Vagina (tissue), 2 donors: Measurements from ENCODE around the gene LIF. TPM values are rescaled to one million over a fixed set of nuclear protein-coding genes. Genes with fewer than 3 reads are reported as not detected.
"Not testable (repeated sequence)": the region's sequence is repeated elsewhere in the genome, so short reads cannot be mapped to it uniquely, and the experiment has no call there.

Experiments used
- DNase-seq, 2 donors: peaks; one replicate each; pipeline ENCODE4 v3.0.0-alpha.2; 2017; ENCODE audit errors: extremely low spot score in 2 of 2
- H3K27ac ChIP-seq: fragments of 200-600 bp; sonication (generic); one replicate; pipeline ENCODE4 v1.5.1; 2019
- H3K27me3 ChIP-seq: fragments of 200-600 bp; sonication (generic); one replicate; pipeline ENCODE4 v1.5.1; 2019
- H3K36me3 ChIP-seq, 2 donors: fragments of 200-600 bp; sonication (generic); one replicate each; pipeline ENCODE4 v1.5.1; 2017 to 2019
- H3K4me1 ChIP-seq: fragments of 200-600 bp; sonication (generic); one replicate; pipeline ENCODE4 v1.5.1; 2019
- H3K4me3 ChIP-seq, 2 donors: fragments of 200-600 bp; sonication (generic); 1 replicate in 1 of 2; 2 replicates in 1 of 2; pipeline ENCODE4 v1.5.1; 2016 to 2019
- H3K9me3 ChIP-seq: fragments of 200-600 bp; sonication (generic); one replicate; pipeline ENCODE4 v1.5.1; 2019
- POLR2A ChIP-seq, 2 donors: fragments of 450-650 bp; IDR thresholded peaks; one replicate each; pipeline ENCODE4 v1.6.1; 2017; ENCODE audit warnings: antibody characterized with exemption in 2 of 2, mild to moderate bottlenecking in 2 of 2, moderate library complexity in 2 of 2
- POLR2AphosphoS5 ChIP-seq, 2 donors: sonication (generic); formaldehyde crosslinking; IDR thresholded peaks; one replicate each; pipeline ENCODE4 v1.9.0; 2017; ENCODE audit warnings: antibody characterized with exemption in 2 of 2, mild to moderate bottlenecking in 2 of 2, low read depth in 1 of 2; ENCODE audit not compliant: insufficient read depth in 1 of 2
- intact Hi-C: fragments of 100-400 bp; cut with DNase I; formaldehyde crosslinking; loops from one replicate; pipeline ENCODE4 v1.15.1; 2023
- total RNA-seq: library from RNA; depleted of rRNA; stranded (reverse); fragments of >200 nt; gene quantifications from one replicate; pipeline ENCODE4 v1.2.3, GENCODE V29; 2016
- TF ChIP-seq, protein P1 (sequence below), 3 experiments: fragments of 450-650 bp in 2 of 3; fragments of 200-600 bp in 1 of 3; sonication (generic) in 1 of 3; IDR thresholded peaks; one replicate each; pipeline ENCODE4 v1.5.1; 2017 to 2019; ENCODE audit warnings: antibody characterized with exemption in 3 of 3, mild to moderate bottlenecking in 2 of 3, moderate library complexity in 2 of 3

The LIF gene
- total RNA-seq, 1 donor from 2014 or later, result 0.49 TPM

DNA sequence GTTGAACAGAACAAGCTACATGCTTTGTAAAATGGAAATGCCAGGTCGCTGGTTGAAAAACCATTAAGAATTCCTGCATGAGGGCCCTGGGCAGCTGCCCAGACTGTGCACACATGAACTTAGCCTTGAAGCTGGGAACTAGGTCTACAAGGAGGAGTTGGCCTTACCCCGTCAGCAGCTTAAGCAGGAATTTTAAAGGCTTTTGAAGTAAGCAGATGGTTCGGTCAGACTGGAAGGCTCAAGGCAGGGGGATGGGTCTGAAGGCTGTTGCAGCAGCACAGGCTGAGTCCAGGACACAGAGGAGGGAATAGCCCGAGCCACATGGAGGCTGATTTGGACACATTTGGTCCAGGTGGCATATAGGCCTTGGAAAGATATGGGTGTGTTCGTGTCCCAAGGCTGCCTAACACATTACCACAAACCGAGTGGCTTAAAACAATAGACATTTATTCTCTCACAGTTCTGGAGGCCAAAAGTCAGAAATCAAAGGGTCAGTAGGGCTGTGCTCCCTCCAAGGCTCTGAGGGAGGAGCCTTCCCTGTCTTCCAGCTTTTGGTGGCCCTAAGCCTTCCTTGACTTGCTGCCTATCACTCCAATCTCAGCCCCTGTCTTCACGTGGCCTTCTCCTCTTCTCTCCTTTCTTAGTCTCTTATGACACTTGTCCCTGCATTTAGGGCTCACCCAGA, 11.6 kb downstream of the LIF start:
- Histone ChIP-seq H3K27ac (no peak overlapping the region), H3K9me3 (no peaks in the 10 kb centered on the region), H3K4me3 (no peak overlapping the region), H3K36me3 (no peaks in the 10 kb centered on the region), H3K4me1 (peaks cover 30% of the 10 kb centered on the region), H3K27me3 (no peaks in the 10 kb centered on the region)
- intact Hi-C loops, result no loop called here
- DNase-seq, result no peak
- TF ChIP-seq, protein P1, sequence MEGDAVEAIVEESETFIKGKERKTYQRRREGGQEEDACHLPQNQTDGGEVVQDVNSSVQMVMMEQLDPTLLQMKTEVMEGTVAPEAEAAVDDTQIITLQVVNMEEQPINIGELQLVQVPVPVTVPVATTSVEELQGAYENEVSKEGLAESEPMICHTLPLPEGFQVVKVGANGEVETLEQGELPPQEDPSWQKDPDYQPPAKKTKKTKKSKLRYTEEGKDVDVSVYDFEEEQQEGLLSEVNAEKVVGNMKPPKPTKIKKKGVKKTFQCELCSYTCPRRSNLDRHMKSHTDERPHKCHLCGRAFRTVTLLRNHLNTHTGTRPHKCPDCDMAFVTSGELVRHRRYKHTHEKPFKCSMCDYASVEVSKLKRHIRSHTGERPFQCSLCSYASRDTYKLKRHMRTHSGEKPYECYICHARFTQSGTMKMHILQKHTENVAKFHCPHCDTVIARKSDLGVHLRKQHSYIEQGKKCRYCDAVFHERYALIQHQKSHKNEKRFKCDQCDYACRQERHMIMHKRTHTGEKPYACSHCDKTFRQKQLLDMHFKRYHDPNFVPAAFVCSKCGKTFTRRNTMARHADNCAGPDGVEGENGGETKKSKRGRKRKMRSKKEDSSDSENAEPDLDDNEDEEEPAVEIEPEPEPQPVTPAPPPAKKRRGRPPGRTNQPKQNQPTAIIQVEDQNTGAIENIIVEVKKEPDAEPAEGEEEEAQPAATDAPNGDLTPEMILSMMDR (IDR thresholded peaks at IDR 0.05), result no peak
- TF ChIP-seq POLR2AphosphoS5 (IDR thresholded peaks at IDR 0.05; ENCODE audit: insufficient read depth in 1 of 2, low read depth in 1 of 2), result no peak
- TF ChIP-seq POLR2A (IDR thresholded peaks at IDR 0.05), result no peak

DNA sequence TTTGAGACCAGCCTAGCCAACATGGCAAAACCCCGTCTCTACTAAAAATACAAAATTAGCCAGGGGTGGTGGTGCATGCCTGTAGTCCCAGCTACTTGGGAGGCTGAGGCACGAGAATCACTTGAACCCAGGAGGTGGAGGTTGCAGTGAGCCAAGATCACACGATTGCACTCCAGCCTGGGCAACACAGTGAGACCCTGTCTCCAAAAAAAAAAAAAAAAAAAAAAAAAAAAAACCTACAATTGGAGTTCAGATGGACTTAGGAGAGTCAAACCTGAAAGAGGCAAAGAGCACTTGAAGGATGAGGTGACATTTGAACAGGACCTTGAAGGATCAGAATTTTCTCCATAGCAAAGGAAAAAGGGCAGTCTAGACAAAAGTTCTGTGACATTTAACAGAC, 12.2 kb downstream of the LIF start:
- H3K27ac ChIP-seq, H3K4me3 ChIP-seq, DNase-seq, H3K36me3 ChIP-seq, H3K9me3 ChIP-seq, intact Hi-C loops, H3K27me3 ChIP-seq: not testable (repeated sequence)
- peaks cover 30% of the 10 kb centered on the region for H3K4me1 ChIP-seq

DNA sequence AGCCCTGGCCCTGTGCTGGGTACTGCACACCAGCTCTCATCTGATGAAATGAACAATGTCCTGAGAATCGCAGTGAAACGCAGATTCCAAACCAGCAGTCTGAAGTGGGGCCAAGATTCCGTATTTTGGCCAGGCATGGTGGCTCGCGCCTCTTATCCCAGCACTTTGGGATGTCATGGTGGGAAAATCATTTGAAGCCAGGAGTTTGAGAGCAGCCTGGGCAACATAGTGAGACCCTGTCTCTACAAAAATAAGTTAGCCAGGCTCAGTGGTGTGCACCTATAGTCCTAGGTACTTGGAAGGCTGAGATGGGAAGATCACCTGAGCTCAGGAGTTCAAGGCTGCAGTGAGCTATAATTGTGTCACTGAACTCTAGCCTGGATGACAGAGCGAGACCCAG, 13.0 kb downstream of the LIF start:
- DNase-seq, result no peak

DNA sequence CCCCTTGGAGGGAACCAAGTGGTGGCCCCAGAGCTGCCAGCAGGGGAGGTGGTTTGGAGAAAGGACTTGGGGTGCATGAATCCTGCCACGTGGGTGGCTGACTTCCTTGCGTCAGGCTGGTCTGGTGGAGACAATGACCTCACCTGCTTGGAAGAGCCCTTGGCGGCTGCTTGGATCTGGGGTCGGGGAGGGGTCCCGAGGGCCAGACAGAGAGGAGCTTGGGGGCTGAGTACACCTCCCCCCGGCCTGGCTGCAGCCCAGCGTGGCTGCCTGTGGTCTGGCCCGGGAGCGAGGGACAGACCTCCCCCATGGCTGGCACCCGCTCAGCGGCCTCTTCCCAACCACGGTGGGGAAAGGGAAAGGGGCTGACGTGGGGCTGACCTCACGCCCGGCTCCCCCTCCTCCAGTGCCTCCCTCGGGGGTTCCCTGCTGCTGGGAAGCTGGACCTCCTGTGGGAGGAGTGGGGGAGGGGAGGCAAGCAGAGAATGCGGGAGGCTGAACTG, 13.8 kb downstream of the LIF start:
- no peaks in the 10 kb centered on the region for H3K9me3 ChIP-seq
- TF ChIP-seq, protein P1 (IDR thresholded peaks at IDR 0.05), result no peak
- no peak for TF ChIP-seq POLR2AphosphoS5 (IDR thresholded peaks at IDR 0.05; ENCODE audit: insufficient read depth in 1 of 2, low read depth in 1 of 2)
- peaks cover 19% of the 10 kb centered on the region for H3K4me1 ChIP-seq
- no peak overlapping the region for H3K27ac ChIP-seq
- H3K27me3 ChIP-seq, result no peaks in the 10 kb centered on the region
- intact Hi-C loops, result no loop called here
- no peak overlapping the region for H3K4me3 ChIP-seq
- DNase-seq, result no peak
- H3K36me3 ChIP-seq, result no peaks in the 10 kb centered on the region

More for the DNA sequence above, 13.0 kb downstream of the LIF start:
- Histone ChIP-seq H3K4me3 (no peak overlapping the region), H3K27me3 (no peaks in the 10 kb centered on the region), H3K27ac (no peak overlapping the region), H3K36me3 (no peaks in the 10 kb centered on the region), H3K4me1 (peaks cover 25% of the 10 kb centered on the region), H3K9me3 (no peaks in the 10 kb centered on the region)
- no peak for TF ChIP-seq POLR2A (IDR thresholded peaks at IDR 0.05)
- no peak for TF ChIP-seq POLR2AphosphoS5 (IDR thresholded peaks at IDR 0.05; ENCODE audit: insufficient read depth in 1 of 2, low read depth in 1 of 2)
- TF ChIP-seq, protein P1 (IDR thresholded peaks at IDR 0.05), result no peak
- intact Hi-C loops, result no loop called here

DNA sequence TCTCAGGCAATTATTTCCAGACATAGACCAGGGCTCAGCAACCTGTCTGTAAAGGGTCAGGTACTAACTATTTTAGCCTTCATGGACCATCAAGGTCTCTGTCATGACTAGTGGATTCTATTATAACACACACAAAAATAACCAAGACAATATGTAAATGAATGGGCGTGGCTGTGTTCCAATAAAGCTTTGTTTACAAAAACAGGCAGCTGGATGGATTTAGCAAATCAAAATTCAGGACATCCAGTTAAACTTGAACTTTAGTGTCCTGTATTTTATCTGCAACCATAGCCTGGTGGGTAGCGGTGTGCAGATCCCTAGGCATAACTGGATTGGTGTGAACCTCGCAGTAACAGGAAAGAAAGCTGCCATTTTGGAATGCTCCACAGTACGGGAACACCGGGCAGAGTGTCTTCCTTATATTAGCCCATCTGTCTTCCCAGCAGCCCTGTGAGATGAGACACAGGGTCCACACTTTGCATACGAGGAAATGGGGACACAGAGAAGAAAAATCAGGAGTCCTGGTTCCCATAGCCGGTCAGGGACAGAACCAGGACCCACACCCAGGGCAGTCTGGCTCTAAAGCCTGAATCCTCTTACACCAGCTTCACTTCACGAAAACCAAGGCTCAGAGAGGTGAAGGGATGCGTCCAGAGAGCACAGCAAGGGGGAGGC, 15.6 kb downstream of the LIF start:
- Histone ChIP-seq H3K36me3 (no peaks in the 10 kb centered on the region), H3K9me3 (no peaks in the 10 kb centered on the region), H3K27ac (no peak overlapping the region), H3K4me1 (peaks cover 14% of the 10 kb centered on the region), H3K27me3 (no peaks in the 10 kb centered on the region), H3K4me3 (no peak overlapping the region)
- no peak for DNase-seq
- TF ChIP-seq, protein P1 (IDR thresholded peaks at IDR 0.05), result no peak
- TF ChIP-seq POLR2A (IDR thresholded peaks at IDR 0.05) (no peak), POLR2AphosphoS5 (IDR thresholded peaks at IDR 0.05; ENCODE audit: insufficient read depth in 1 of 2, low read depth in 1 of 2) (no peak)
- intact Hi-C loops, result no loop called here
